HG03064 (cell line): ENCODE measurements around the gene MAP3K2.

Experiments
- ATAC-seq: cut with Tn5 transposase; IDR thresholded peaks from one replicate; pipeline ENCODE4 v1.9.1; 2021; ENCODE audit warnings: low read depth; ENCODE audit not compliant: unreplicated experiment

MAP3K2 gene, protein sequence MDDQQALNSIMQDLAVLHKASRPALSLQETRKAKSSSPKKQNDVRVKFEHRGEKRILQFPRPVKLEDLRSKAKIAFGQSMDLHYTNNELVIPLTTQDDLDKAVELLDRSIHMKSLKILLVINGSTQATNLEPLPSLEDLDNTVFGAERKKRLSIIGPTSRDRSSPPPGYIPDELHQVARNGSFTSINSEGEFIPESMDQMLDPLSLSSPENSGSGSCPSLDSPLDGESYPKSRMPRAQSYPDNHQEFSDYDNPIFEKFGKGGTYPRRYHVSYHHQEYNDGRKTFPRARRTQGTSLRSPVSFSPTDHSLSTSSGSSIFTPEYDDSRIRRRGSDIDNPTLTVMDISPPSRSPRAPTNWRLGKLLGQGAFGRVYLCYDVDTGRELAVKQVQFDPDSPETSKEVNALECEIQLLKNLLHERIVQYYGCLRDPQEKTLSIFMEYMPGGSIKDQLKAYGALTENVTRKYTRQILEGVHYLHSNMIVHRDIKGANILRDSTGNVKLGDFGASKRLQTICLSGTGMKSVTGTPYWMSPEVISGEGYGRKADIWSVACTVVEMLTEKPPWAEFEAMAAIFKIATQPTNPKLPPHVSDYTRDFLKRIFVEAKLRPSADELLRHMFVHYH

GRCh38 chr2:127387655-127388422 lies at the start of gene MAP3K2:
MAP3K2 (minus strand) TSS chr2:127387975; CDS start chr2:127343129, 44,846 bp downstream.
- peak; percentile 81 for ATAC-seq

- ATAC-seq, result no peak
Observed at GRCh38 chr2:127437056-127437455, 49.3 kb upstream of the MAP3K2 start.

- ATAC-seq, result no peak
Observed at GRCh38 chr2:127434515-127434914, 46.7 kb upstream of the MAP3K2 start.

- no peak for ATAC-seq
Observed at GRCh38 chr2:127431408-127432023, 43.7 kb upstream of the MAP3K2 start.

GRCh38 chr2:127429844-127430425 lies 42.2 kb upstream of the MAP3K2 start:
- ATAC-seq, result no peak

- no peak for ATAC-seq
Observed at GRCh38 chr2:127429291-127429690, 41.5 kb upstream of the MAP3K2 start.

- ATAC-seq, result no peak
Observed at GRCh38 chr2:127428815-127429109, 41.0 kb upstream of the MAP3K2 start.

DNA sequence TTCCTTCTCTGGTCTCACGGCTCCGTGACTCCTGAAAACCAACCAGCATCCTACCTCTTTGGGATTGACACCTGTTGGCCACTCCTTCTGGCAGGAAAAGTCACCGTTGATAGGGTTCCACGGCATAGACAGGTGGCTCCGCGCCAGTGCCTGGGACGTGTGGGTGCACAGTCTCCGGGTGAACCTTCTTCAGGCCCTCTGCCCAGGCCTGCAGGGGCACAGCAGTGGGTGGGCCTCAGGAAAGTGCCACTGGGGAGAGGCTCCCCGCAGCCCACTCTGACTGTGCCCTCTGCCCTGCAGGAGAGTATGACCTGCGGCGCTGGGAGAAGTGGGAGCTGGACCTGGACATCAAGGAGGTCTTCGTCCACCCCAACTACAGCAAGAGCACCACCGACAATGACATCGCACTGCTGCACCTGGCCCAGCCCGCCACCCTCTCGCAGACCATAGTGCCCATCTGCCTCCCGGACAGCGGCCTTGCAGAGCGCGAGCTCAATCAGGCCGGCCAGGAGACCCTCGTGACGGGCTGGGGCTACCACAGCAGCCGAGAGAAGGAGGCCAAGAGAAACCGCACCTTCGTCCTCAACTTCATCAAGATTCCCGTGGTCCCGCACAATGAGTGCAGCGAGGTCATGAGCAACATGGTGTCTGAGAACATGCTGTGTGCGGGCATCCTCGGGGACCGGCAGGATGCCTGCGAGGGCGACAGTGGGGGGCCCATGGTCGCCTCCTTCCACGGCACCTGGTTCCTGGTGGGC lies 40.5 kb upstream of the MAP3K2 start:
- ATAC-seq, result no peak

- no peak for ATAC-seq
Observed at GRCh38 chr2:127427376-127428056, 39.7 kb upstream of the MAP3K2 start.

DNA sequence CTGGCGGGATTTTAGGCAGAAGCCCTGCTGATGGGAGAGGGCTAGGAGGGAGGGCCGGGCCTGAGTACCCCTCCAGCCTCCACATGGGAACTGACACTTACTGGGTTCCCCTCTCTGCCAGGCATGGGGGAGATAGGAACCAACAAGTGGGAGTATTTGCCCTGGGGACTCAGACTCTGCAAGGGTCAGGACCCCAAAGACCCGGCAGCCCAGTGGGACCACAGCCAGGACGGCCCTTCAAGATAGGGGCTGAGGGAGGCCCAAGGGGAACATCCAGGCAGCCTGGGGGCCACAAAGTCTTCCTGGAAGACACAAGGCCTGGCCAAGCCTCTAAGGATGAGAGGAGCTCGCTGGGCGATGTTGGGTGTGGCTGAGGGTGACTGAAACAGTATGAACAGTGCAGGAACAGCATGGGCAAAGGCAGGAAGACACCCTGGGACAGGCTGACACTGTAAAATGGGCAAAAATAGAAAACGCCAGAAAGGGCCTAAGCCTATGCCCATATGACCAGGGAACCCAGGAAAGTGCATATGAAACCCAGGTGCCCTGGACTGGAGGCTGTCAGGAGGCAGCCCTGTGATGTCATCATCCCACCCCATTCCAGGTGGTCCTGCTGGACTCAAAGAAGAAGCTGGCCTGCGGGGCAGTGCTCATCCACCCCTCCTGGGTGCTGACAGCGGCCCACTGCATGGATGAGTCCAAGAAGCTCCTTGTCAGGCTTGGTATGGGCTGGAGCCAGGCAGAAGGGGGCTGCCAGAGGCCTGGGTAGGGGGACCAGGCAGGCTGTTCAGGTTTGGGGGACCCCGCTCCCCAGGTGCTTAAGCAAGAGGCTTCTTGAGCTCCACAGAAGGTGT lies 39.0 kb upstream of the MAP3K2 start:
- ATAC-seq, result no peak

GRCh38 chr2:127425540-127426490 lies 38.0 kb upstream of the MAP3K2 start:
- no peak for ATAC-seq

DNA sequence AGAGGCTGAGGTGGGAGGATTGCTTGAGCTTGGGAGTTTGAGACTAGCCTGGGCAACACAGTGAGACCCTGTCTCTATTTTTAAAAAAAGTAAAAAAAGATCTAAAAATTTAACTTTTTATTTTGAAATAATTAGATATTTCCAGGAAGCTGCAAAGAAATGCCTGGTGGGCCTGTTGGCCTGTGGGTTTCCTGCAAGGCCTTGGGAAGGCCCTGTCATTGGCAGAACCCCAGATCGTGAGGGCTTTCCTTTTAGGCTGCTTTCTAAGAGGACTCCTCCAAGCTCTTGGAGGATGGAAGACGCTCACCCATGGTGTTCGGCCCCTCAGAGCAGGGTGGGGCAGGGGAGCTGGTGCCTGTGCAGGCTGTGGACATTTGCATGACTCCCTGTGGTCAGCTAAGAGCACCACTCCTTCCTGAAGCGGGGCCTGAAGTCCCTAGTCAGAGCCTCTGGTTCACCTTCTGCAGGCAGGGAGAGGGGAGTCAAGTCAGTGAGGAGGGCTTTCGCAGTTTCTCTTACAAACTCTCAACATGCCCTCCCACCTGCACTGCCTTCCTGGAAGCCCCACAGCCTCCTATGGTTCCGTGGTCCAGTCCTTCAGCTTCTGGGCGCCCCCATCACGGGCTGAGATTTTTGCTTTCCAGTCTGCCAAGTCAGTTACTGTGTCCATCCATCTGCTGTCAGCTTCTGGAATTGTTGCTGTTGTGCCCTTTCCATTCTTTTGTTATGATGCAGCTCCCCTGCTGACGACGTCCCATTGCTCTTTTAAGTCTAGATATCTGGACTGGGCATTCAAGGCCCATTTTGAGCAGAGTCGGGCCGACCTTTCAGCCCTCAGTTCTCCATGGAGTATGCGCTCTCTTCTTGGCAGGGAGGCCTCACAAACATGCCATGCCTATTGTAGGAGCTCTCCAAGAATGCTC lies 37.1 kb upstream of the MAP3K2 start:
- no peak for ATAC-seq

GRCh38 chr2:127423880-127424279 lies 36.1 kb upstream of the MAP3K2 start:
- no peak for ATAC-seq

DNA sequence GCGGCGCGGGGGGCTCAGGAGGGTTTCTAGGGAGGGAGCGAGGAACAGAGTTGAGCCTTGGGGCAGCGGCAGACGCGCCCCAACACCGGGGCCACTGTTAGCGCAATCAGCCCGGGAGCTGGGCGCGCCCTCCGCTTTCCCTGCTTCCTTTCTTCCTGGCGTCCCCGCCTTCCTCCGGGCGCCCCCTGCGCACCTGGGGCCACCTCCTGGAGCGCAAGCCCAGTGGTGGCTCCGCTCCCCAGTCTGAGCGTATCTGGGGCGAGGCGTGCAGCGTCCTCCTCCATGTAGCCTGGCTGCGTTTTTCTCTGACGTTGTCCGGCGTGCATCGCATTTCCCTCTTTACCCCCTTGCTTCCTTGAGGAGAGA lies 35.7 kb upstream of the MAP3K2 start:
- ATAC-seq, result no peak

DNA sequence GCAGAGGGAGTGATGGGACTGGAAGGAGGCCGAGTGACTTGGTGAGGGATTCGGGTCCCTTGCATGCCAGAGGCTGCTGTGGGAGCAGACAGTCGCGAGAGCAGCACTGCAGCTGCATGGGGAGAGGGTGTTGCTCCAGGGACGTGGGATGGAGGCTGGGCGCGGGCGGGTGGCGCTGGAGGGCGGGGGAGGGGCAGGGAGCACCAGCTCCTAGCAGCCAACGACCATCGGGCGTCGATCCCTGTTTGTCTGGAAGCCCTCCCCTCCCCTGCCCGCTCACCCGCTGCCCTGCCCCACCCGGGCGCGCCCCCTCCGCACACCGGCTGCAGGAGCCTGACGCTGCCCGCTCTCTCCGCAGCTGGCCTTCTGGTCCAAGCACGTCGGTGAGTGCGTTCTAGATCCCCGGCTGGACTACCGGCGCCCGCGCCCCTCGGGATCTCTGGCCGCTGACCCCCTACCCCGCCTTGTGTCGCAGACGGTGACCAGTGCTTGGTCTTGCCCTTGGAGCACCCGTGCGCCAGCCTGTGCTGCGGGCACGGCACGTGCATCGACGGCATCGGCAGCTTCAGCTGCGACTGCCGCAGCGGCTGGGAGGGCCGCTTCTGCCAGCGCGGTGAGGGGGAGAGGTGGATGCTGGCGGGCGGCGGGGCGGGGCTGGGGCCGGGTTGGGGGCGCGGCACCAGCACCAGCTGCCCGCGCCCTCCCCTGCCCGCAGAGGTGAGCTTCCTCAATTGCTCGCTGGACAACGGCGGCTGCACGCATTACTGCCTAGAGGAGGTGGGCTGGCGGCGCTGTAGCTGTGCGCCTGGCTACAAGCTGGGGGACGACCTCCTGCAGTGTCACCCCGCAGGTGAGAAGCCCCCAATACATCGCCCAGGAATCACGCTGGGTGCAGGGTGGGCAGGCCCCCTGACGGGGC lies 35.0 kb upstream of the MAP3K2 start:
- no peak for ATAC-seq
